KMS-11 (cell line): ENCODE results near the gene KCNN2.

Experiments used
- H2AFZ ChIP-seq: fragments of 200-600 bp; sonication (generic); 2 replicates; pipeline ENCODE4 v1.6.1; 2016; ENCODE audit warnings: antibody characterized with exemption, mixed run types, low read depth
- H3K27ac ChIP-seq: fragments of 200-600 bp; sonication (generic); 2 replicates; pipeline ENCODE4 v1.6.1; 2016; ENCODE audit warnings: mild to moderate bottlenecking, mixed run types
- H3K27me3 ChIP-seq: fragments of 200-600 bp; sonication (generic); 2 replicates; pipeline ENCODE4 v1.6.1; 2017; ENCODE audit warnings: mild to moderate bottlenecking, low read depth, mixed run types, moderate library complexity; ENCODE audit not compliant: insufficient read depth
- H3K36me3 ChIP-seq: fragments of 200-600 bp; sonication (generic); 2 replicates; pipeline ENCODE4 v1.6.1; 2017; ENCODE audit warnings: mild to moderate bottlenecking, mixed run types; ENCODE audit not compliant: insufficient read depth
- H3K4me1 ChIP-seq: fragments of 200-600 bp; sonication (generic); 2 replicates; pipeline ENCODE4 v1.6.1; 2016; ENCODE audit warnings: mild to moderate bottlenecking, low read depth, mixed run types; ENCODE audit not compliant: poor library complexity, severe bottlenecking
- H3K4me2 ChIP-seq: fragments of 200-600 bp; sonication (generic); 2 replicates; pipeline ENCODE4 v1.7.0; 2016; ENCODE audit warnings: mild to moderate bottlenecking, mixed run types
- H3K4me3 ChIP-seq: fragments of 200-600 bp; sonication (generic); IDR thresholded peaks from 2 replicates; pipeline ENCODE4 v1.6.1; 2017; ENCODE audit warnings: low read depth, low read length, mixed read lengths; ENCODE audit not compliant: insufficient read depth
- H3K79me2 ChIP-seq: fragments of 200-600 bp; sonication (generic); 2 replicates; pipeline ENCODE4 v1.6.1; 2016; ENCODE audit warnings: low read depth, mixed run types; ENCODE audit not compliant: insufficient read depth
- H3K9ac ChIP-seq: fragments of 200-600 bp; sonication (generic); 2 replicates; pipeline ENCODE4 v1.6.1; 2016; ENCODE audit warnings: mild to moderate bottlenecking, mixed run types
- H4K20me1 ChIP-seq: fragments of 200-600 bp; sonication (generic); 2 replicates; pipeline ENCODE4 v1.6.1; 2016; ENCODE audit warnings: mild to moderate bottlenecking, mixed run types; ENCODE audit not compliant: insufficient read depth
- CTCF ChIP-seq: fragments of 200-600 bp; sonication (generic); conservative IDR thresholded peaks from 2 replicates; pipeline ENCODE4 v1.6.1; 2017; ENCODE audit warnings: low read depth, mild to moderate bottlenecking, antibody characterized with exemption, low read length, moderate library complexity, mixed read lengths

KCNN2 gene

GRCh38 chr5:114369680-114370417, 8.0 kb downstream of the KCNN2 start:
- H3K9ac ChIP-seq: no peak overlapping the region
- H3K4me1 ChIP-seq: no peaks in the 10 kb centered on the region
- H3K79me2 ChIP-seq: no peaks in the 10 kb centered on the region
- H3K27ac ChIP-seq: no peak overlapping the region
- no peak for TF ChIP-seq CTCF
- no peaks in the 10 kb centered on the region for H3K27me3 ChIP-seq
- no peaks in the 10 kb centered on the region for H4K20me1 ChIP-seq
- no peak overlapping the region for H3K4me3 ChIP-seq
- no peaks in the 10 kb centered on the region for H3K36me3 ChIP-seq
- no peak overlapping the region for H3K4me2 ChIP-seq
- H2AFZ ChIP-seq: no peak overlapping the region

GRCh38 chr5:114377050-114377844, 15.4 kb downstream of the KCNN2 start:
- Histone ChIP-seq H3K4me2 (no peak overlapping the region), H3K4me3 (no peak overlapping the region), H4K20me1 (no peaks in the 10 kb centered on the region), H3K4me1 (no peaks in the 10 kb centered on the region), H3K79me2 (no peaks in the 10 kb centered on the region), H3K36me3 (no peaks in the 10 kb centered on the region), H2AFZ (no peak overlapping the region), H3K27ac (no peak overlapping the region), H3K27me3 (no peaks in the 10 kb centered on the region), H3K9ac (no peak overlapping the region)
- TF ChIP-seq CTCF: no peak

- Histone ChIP-seq H3K27me3 (no peaks in the 10 kb centered on the region), H2AFZ (no peak overlapping the region), H3K27ac (no peak overlapping the region), H3K4me1 (no peaks in the 10 kb centered on the region), H3K9ac (no peak overlapping the region), H3K4me2 (no peak overlapping the region), H3K36me3 (no peaks in the 10 kb centered on the region), H4K20me1 (no peaks in the 10 kb centered on the region), H3K4me3 (no peak overlapping the region), H3K79me2 (no peaks in the 10 kb centered on the region)
- no peak for TF ChIP-seq CTCF
These were observed 16.1 kb downstream of the KCNN2 start for GRCh38 chr5:114377946-114378345.

GRCh38 chr5:114380721-114381120, 18.9 kb downstream of the KCNN2 start:
- Histone ChIP-seq H3K9ac (no peak overlapping the region), H4K20me1 (no peaks in the 10 kb centered on the region), H2AFZ (no peak overlapping the region), H3K36me3 (no peaks in the 10 kb centered on the region), H3K27me3 (no peaks in the 10 kb centered on the region), H3K4me3 (no peak overlapping the region), H3K4me2 (no peak overlapping the region), H3K4me1 (no peaks in the 10 kb centered on the region), H3K79me2 (no peaks in the 10 kb centered on the region), H3K27ac (no peak overlapping the region)
- TF ChIP-seq CTCF: no peak
